Esophagus muscularis mucosa (tissue), 4 donors: ENCODE data around the gene CNTNAP2. TPM values are rescaled to one million over a fixed set of nuclear protein-coding genes. Genes with fewer than 3 reads are reported as not detected.

Experiments used
- DNase-seq: peaks from one replicate; pipeline ENCODE4 v3.0.0-alpha.2; 2017; ENCODE audit errors: extremely low spot score
- H3K27ac ChIP-seq, 4 donors: fragments of 200-600 bp; sonication (generic); replicated peaks in 1 of 4; 1 replicate in 3 of 4; 2 replicates in 1 of 4; pipeline ENCODE4 v1.5.1; 2016 to 2019; ENCODE audit warnings: mild to moderate bottlenecking in 1 of 4
- H3K27me3 ChIP-seq, 4 donors: fragments of 200-600 bp; sonication (generic); one replicate each; pipeline versions ENCODE4 v1.5.1 to v1.6.0; 2016 to 2019
- H3K36me3 ChIP-seq, 4 donors: fragments of 200-600 bp; sonication (generic); one replicate each; pipeline ENCODE4 v1.5.1; 2016 to 2019
- H3K4me1 ChIP-seq, 4 donors: fragments of 200-600 bp; sonication (generic); one replicate each; pipeline ENCODE4 v1.5.1; 2016 to 2019
- H3K4me3 ChIP-seq, 4 donors: fragments of 200-600 bp; sonication (generic); 1 replicate in 2 of 4; 2 replicates in 2 of 4; pipeline ENCODE4 v1.5.1; 2016 to 2019; ENCODE audit warnings: mild to moderate bottlenecking in 4 of 4, moderate library complexity in 1 of 4
- H3K9me3 ChIP-seq, 4 donors: fragments of 200-600 bp; sonication (generic); 1 replicate in 3 of 4; 2 replicates in 1 of 4; pipeline ENCODE4 v1.5.1; 2016 to 2019
- EP300 ChIP-seq: sonication (generic); formaldehyde crosslinking; IDR thresholded peaks from one replicate; pipeline ENCODE4 v1.6.1; 2017; ENCODE audit warnings: antibody characterized with exemption
- POLR2A ChIP-seq: fragments of 450-650 bp; IDR thresholded peaks from one replicate; pipeline ENCODE4 v1.6.1; 2017; ENCODE audit warnings: antibody characterized with exemption, moderate library complexity, mild to moderate bottlenecking, low read depth
- POLR2AphosphoS5 ChIP-seq, 2 donors: sonication (generic); formaldehyde crosslinking; IDR thresholded peaks; one replicate each; pipeline ENCODE4 v1.6.1; 2017; ENCODE audit warnings: antibody characterized with exemption in 2 of 2
- WGBS: methylation state at CpG from one replicate; pipeline ENCODE4 v1.1.5; 2018; 5-methylcytosine and 5-hydroxymethylcytosine counted together
- intact Hi-C: fragments of 100-400 bp; cut with DNase I; formaldehyde crosslinking; loops from one replicate; pipeline ENCODE4 v1.15.1; 2023
- total RNA-seq, 4 donors: library from RNA; depleted of rRNA; stranded (reverse); fragments of >200 nt; gene quantifications; one replicate each; pipeline versions ENCODE4 v1.1.0 to v1.2.1, GENCODE V29; 2016
- TF ChIP-seq, protein P1 (sequence below), 3 experiments: fragments of 200-600 bp in 2 of 3; fragments of 450-650 bp in 1 of 3; sonication (generic) in 2 of 3; IDR thresholded peaks; one replicate each; pipeline ENCODE4 v1.5.1; 2017 to 2019; ENCODE audit warnings: antibody characterized with exemption in 3 of 3, mild to moderate bottlenecking in 2 of 3, moderate library complexity in 1 of 3

The CNTNAP2 gene
- total RNA-seq, 4 donors from 2014 or later, result 1.2 to 2.9 (median 1.9) TPM

DNA sequence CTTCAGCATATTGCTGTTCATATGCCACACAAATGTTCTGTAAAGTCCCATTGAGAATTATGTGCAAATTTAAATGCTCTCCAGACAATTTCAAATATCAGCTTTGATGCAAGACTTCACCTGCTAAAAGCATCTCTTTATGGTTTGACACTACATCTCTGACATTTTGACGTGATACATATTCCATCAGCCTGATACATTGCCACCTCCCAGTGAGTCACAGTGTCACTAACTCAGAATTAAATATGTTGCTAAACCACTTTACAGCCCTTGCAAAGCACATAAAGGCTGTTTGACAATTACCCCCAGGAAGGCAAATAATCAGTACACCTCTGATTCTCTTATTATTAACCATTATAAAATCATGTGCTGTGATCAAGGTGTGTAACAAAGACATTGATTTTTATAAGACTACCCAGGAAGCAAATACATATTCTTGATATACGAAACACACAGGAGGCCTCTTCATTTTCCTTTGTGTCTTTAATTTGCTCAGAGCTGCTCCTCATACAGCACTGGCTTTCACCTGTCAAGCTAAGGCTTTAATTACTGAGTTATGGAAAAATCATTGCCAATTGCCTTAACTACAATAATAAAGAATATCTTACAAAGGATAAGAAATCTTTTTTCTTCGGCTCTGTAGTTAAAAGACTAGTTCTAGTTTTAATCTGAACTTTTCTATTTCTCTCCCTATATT lies 1926.5 kb downstream of the CNTNAP2 start:
- intact Hi-C loops, result no loop called here
- 91% methylated on average over 3 of the region's 3 CpGs for WGBS
- Histone ChIP-seq H3K9me3 (no peaks in the 10 kb centered on the region), H3K27ac (no peak overlapping the region), H3K36me3 (no peaks in the 10 kb centered on the region), H3K27me3 (no peaks in the 10 kb centered on the region), H3K4me1 (peaks cover 0 to 12% (median 4%) of the 10 kb centered on the region in 4 donors), H3K4me3 (no peak overlapping the region)
- no peak for DNase-seq
- TF ChIP-seq POLR2AphosphoS5 (IDR thresholded peaks at IDR 0.05) (no peak), EP300 (no peak), POLR2A (no peak)
- TF ChIP-seq, protein P1, sequence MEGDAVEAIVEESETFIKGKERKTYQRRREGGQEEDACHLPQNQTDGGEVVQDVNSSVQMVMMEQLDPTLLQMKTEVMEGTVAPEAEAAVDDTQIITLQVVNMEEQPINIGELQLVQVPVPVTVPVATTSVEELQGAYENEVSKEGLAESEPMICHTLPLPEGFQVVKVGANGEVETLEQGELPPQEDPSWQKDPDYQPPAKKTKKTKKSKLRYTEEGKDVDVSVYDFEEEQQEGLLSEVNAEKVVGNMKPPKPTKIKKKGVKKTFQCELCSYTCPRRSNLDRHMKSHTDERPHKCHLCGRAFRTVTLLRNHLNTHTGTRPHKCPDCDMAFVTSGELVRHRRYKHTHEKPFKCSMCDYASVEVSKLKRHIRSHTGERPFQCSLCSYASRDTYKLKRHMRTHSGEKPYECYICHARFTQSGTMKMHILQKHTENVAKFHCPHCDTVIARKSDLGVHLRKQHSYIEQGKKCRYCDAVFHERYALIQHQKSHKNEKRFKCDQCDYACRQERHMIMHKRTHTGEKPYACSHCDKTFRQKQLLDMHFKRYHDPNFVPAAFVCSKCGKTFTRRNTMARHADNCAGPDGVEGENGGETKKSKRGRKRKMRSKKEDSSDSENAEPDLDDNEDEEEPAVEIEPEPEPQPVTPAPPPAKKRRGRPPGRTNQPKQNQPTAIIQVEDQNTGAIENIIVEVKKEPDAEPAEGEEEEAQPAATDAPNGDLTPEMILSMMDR (IDR thresholded peaks at IDR 0.05), result no peak

DNA sequence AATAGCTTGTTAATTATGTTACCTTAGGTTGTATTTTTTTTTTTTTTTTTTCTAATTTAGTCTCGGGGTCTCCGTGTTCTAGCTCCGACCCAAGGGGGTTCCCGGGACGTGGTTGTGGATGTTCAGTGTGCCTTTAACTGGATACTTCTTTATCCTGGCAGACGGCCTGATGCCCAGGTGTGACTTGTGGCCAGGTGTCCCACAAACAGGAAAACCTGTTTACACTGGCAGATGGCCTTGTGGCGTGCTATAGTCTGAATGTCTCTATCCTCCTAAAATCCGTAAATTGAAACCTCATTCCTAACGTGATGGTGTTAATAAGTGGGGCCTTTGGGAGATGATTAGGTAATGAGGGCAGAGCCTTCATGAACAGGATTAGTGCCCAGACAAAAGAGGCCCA lies 1927.6 kb downstream of the CNTNAP2 start:
- no peak overlapping the region for H3K4me3 ChIP-seq
- WGBS, result 87% methylated on average over 9 of the region's 9 CpGs

DNA sequence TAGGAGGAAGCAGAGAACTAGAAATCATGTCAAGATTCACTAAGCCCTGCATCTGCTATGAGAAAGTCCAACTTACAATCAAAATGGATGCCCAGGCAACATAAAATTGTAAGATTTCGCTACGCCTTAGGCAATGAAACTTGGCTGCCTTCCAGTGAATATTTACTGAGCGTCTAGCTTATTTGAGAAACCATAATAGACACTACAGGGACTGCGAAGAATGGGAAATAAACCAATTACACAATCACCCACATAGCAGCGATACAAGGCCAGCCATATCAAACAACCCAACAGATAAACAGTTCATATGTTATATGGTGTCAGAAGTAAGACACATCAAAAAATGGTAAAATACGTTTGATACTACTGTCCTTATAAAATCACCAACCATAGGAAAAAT lies 1928.9 kb downstream of the CNTNAP2 start:
- Histone ChIP-seq H3K27me3 (no peaks in the 10 kb centered on the region), H3K4me1 (peaks cover 0 to under 1% (median 0%) of the 10 kb centered on the region in 4 donors), H3K9me3 (no peaks in the 10 kb centered on the region), H3K36me3 (no peaks in the 10 kb centered on the region), H3K4me3 (no peak overlapping the region), H3K27ac (no peak overlapping the region)
- TF ChIP-seq POLR2AphosphoS5 (IDR thresholded peaks at IDR 0.05), result no peak
- TF ChIP-seq EP300, result no peak
- TF ChIP-seq, protein P1 (IDR thresholded peaks at IDR 0.05), result no peak
- no peak for TF ChIP-seq POLR2A
- intact Hi-C loops, result no loop called here
- no peak for DNase-seq
- 91% methylated on average over 6 of the region's 6 CpGs for WGBS

More for the DNA sequence above, 1927.6 kb downstream of the CNTNAP2 start:
- Histone ChIP-seq H3K9me3 (no peaks in the 10 kb centered on the region), H3K4me1 (peaks cover 0 to 12% (median 4%) of the 10 kb centered on the region in 4 donors), H3K36me3 (no peaks in the 10 kb centered on the region), H3K27ac (no peak overlapping the region), H3K27me3 (no peaks in the 10 kb centered on the region)
- intact Hi-C loops, result no loop called here
- TF ChIP-seq, protein P1 (IDR thresholded peaks at IDR 0.05), result no peak
- TF ChIP-seq EP300, result no peak
- no peak for TF ChIP-seq POLR2A
- TF ChIP-seq POLR2AphosphoS5 (IDR thresholded peaks at IDR 0.05), result no peak
- DNase-seq, result no peak

DNA sequence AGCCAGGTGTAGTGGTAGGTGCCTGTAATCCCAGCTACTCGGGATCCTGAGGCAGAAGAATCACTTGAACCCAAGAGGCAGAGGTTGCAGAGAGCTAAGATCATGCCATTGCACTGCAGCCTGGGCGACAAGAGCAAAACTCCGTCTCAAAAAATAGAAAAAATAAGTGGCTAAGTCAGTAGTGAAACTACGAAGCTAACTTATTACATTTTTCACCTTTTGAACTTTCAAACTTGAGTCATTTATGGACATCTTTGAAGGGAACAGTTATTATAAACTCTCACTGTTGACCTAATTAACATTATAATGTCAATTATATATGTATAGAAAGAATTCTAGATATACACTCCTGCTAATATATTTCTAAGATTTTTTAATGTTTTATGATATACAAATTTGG lies 1932.5 kb downstream of the CNTNAP2 start:
- WGBS, result 73% methylated on average over 4 of the region's 4 CpGs

More for the DNA sequence above, 1932.5 kb downstream of the CNTNAP2 start:
- DNase-seq, result no peak
- H3K27me3 ChIP-seq, result no peaks in the 10 kb centered on the region
- H3K27ac ChIP-seq, result no peak overlapping the region
- TF ChIP-seq, protein P1 (IDR thresholded peaks at IDR 0.05), result no peak
- TF ChIP-seq EP300, result no peak
- no peak for TF ChIP-seq POLR2A
- TF ChIP-seq POLR2AphosphoS5 (IDR thresholded peaks at IDR 0.05), result no peak
- no peaks in the 10 kb centered on the region for H3K4me1 ChIP-seq
- intact Hi-C loops, result no loop called here
- no peaks in the 10 kb centered on the region for H3K9me3 ChIP-seq
- no peak overlapping the region for H3K4me3 ChIP-seq
- no peaks in the 10 kb centered on the region for H3K36me3 ChIP-seq
